Neutrophil (primary cell): ENCODE data around the gene ZNRF4.

ENCODE experiments used
- H3K27ac ChIP-seq: fragments of 200-600 bp; sonication (generic); 2 replicates; pipeline ENCODE4 v1.5.1; 2016; ENCODE audit warnings: mild to moderate bottlenecking, moderate library complexity
- H3K27me3 ChIP-seq: fragments of 200-600 bp; sonication (generic); 2 replicates; pipeline ENCODE4 v1.6.0; 2016; ENCODE audit warnings: mild to moderate bottlenecking
- H3K36me3 ChIP-seq: fragments of 200-600 bp; sonication (generic); 2 replicates; pipeline ENCODE4 v1.5.1; 2017
- H3K4me1 ChIP-seq, 2 experiments: fragments of 200-600 bp in 1 of 2; sonication (generic) in 1 of 2; 1 replicate in 1 of 2; 2 replicates in 1 of 2; pipeline versions ENCODE4 v1.5.1 to v1.6.1; 2013 to 2016; ENCODE audit warnings: low read depth in 1 of 2, low read length in 1 of 2, mild to moderate bottlenecking in 1 of 2, moderate library complexity in 1 of 2; ENCODE audit not compliant: control insufficient read depth in 1 of 2, insufficient read depth in 1 of 2
- H3K4me3 ChIP-seq, 2 experiments: fragments of 200-600 bp in 1 of 2; sonication (generic) in 1 of 2; 1 replicate in 1 of 2; 2 replicates in 1 of 2; pipeline ENCODE4 v1.5.1; 2013 to 2016; ENCODE audit warnings: low read depth in 1 of 2, low read length in 1 of 2, mild to moderate bottlenecking in 1 of 2, moderate library complexity in 1 of 2
- H3K9me3 ChIP-seq: fragments of 200-600 bp; sonication (generic); 2 replicates; pipeline ENCODE4 v1.5.1; 2016
- TF ChIP-seq, protein P1 (sequence below): fragments of 200-600 bp; sonication (generic); IDR thresholded peaks from 2 replicates; pipeline ENCODE4 v1.5.1; 2016; ENCODE audit warnings: antibody characterized with exemption

Gene ZNRF4

GRCh38 chr19:5445071-5445470, 10.1 kb upstream of the ZNRF4 start:
- Histone ChIP-seq H3K27me3 (peaks cover 6% of the 10 kb centered on the region), H3K27ac (no peak overlapping the region), H3K36me3 (no peaks in the 10 kb centered on the region), H3K9me3 (no peaks in the 10 kb centered on the region), H3K4me1 (no peaks in the 10 kb centered on the region), H3K4me3 (no peak overlapping the region)
- TF ChIP-seq, protein P1, sequence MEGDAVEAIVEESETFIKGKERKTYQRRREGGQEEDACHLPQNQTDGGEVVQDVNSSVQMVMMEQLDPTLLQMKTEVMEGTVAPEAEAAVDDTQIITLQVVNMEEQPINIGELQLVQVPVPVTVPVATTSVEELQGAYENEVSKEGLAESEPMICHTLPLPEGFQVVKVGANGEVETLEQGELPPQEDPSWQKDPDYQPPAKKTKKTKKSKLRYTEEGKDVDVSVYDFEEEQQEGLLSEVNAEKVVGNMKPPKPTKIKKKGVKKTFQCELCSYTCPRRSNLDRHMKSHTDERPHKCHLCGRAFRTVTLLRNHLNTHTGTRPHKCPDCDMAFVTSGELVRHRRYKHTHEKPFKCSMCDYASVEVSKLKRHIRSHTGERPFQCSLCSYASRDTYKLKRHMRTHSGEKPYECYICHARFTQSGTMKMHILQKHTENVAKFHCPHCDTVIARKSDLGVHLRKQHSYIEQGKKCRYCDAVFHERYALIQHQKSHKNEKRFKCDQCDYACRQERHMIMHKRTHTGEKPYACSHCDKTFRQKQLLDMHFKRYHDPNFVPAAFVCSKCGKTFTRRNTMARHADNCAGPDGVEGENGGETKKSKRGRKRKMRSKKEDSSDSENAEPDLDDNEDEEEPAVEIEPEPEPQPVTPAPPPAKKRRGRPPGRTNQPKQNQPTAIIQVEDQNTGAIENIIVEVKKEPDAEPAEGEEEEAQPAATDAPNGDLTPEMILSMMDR = no peak

GRCh38 chr19:5445561-5446055, 9.6 kb upstream of the ZNRF4 start:
- TF ChIP-seq, protein P1 = no peak
- no peak overlapping the region for H3K27ac ChIP-seq
- H3K4me3 ChIP-seq = no peak overlapping the region
- H3K9me3 ChIP-seq = no peaks in the 10 kb centered on the region
- no peaks in the 10 kb centered on the region for H3K4me1 ChIP-seq
- peaks cover 6% of the 10 kb centered on the region for H3K27me3 ChIP-seq
- no peaks in the 10 kb centered on the region for H3K36me3 ChIP-seq

DNA sequence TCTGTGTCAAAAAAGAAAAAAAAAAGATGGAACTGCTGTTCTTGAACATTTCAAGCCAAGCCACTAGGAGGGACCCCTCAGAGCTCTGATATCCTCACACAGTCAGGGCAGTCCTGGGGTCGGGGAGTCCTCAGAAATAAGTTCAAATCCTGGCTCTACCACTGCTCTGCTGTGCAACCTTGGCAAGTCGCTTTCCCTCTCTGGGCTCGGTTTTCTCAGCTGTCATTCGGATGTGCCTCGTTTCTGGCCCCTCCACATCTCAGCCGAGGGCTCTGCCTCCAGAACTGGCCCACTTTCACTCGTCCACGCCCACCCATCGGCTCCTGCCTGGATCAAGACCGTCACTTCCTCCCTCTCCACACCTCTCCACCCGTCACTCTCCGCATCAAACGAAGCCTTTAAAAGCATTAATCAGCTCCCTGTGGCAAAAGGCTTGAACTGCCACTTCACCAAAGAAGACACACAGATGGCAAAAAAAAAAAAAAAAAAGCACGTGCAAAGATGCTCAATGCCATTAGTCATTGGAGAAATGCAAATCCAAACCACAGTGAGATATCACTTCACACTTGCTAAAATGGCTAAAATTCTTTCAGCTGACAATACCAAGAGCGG, 7.4 kb upstream of the ZNRF4 start:
- Histone ChIP-seq H3K9me3 (no peaks in the 10 kb centered on the region), H3K27me3 (peaks cover 6% of the 10 kb centered on the region), H3K4me3 (no peak overlapping the region), H3K27ac (no peak overlapping the region), H3K36me3 (no peaks in the 10 kb centered on the region), H3K4me1 (no peaks in the 10 kb centered on the region)
- TF ChIP-seq, protein P1 = no peak

DNA sequence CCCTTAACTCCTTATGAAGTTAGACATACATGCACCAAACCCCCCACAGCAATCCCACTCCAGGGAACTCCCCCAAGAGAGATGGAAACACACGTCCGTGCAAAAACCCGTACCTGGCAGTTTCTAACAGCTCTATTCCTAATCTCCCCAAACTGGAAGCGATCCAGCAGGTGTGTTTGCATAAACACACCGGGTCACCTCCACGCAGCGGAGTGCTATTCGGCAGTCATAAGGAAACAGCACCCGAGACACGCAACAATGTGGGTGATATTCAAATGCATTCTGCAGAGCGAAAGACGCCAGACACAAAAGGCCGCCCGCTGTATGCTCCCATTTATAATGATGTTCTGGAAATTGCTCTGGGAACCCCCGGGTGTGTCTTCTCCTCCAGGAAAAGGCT, 6.8 kb upstream of the ZNRF4 start:
- H3K27ac ChIP-seq = no peak overlapping the region
- no peaks in the 10 kb centered on the region for H3K36me3 ChIP-seq
- H3K4me3 ChIP-seq = no peak overlapping the region
- H3K9me3 ChIP-seq = no peaks in the 10 kb centered on the region
- peaks cover 6% of the 10 kb centered on the region for H3K27me3 ChIP-seq
- no peaks in the 10 kb centered on the region for H3K4me1 ChIP-seq
- TF ChIP-seq, protein P1 = no peak

DNA sequence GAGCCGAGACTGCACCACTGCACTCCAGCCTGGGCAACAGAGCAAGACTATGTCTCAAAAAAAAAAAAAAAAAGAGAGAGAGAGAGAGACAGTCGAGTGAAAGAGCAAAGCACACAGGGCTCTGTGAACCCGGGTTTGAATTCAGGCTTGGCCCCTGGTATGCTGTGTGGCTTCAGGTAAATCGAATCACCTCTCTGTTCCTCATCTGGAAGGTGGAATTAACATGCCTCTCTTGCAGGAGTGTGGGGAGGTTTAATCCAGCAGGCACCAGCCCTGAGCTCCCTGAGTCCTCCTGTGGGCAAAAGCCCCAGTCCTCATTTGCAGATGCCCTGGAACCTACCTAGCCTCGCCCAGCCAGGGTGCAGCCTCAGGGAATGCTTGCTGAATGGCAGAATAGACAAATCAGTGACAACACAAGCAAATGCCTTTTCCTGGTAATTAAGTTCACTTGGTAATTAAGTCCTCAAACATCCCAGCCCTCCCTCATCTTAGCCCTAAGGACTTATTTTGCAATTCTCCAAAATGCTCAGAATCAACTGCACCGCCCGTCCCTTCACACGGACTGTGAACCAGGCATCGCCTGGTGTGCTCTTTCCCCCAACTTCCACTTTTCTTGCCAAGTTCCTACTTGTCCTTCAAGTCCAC, 4.6 kb upstream of the ZNRF4 start:
- no peak overlapping the region for H3K27ac ChIP-seq
- TF ChIP-seq, protein P1 = no peak
- peaks cover 6% of the 10 kb centered on the region for H3K27me3 ChIP-seq
- no peaks in the 10 kb centered on the region for H3K4me1 ChIP-seq
- no peak overlapping the region for H3K4me3 ChIP-seq
- no peaks in the 10 kb centered on the region for H3K36me3 ChIP-seq
- no peaks in the 10 kb centered on the region for H3K9me3 ChIP-seq
